Thyroid gland (tissue), 4 donors: ENCODE results near the gene OTULIN. TPM values are rescaled to one million over a fixed set of nuclear protein-coding genes. Genes with fewer than 3 reads are reported as not detected.

Source experiments
- DNase-seq, 2 donors: peaks; one replicate each; pipeline ENCODE4 v3.0.0-alpha.2; 2019
- H3K27ac ChIP-seq, 3 donors: fragments of 200-600 bp; sonication (generic); 1 replicate in 2 of 3; 2 replicates in 1 of 3; pipeline ENCODE4 v1.5.1; 2016 to 2019; ENCODE audit warnings: mild to moderate bottlenecking in 1 of 3, moderate library complexity in 1 of 3
- H3K27me3 ChIP-seq: fragments of 200-600 bp; sonication (generic); one replicate; pipeline ENCODE4 v1.5.1; 2019
- H3K36me3 ChIP-seq, 2 donors: fragments of 200-600 bp; sonication (generic); one replicate each; pipeline ENCODE4 v1.5.1; 2016 to 2019
- H3K4me1 ChIP-seq, 2 donors: fragments of 200-600 bp; sonication (generic); one replicate each; pipeline ENCODE4 v1.5.1; 2017 to 2019
- H3K4me3 ChIP-seq, 3 donors: fragments of 200-600 bp; sonication (generic); replicated peaks in 1 of 3; 1 replicate in 2 of 3; 2 replicates in 1 of 3; pipeline ENCODE4 v1.5.1; 2016; ENCODE audit warnings: mild to moderate bottlenecking in 1 of 3
- H3K9me3 ChIP-seq: fragments of 200-600 bp; sonication (generic); one replicate; pipeline ENCODE4 v1.5.1; 2017
- CTCF ChIP-seq, 6 experiments: fragments of 200-600 bp in 3 of 6; fragments of 450-650 bp in 3 of 6; sonication (generic) in 3 of 6; IDR thresholded peaks; one replicate each; pipeline ENCODE4 v1.5.1; 2016 to 2019; ENCODE audit warnings: antibody characterized with exemption in 6 of 6, mild to moderate bottlenecking in 2 of 6, inconsistent platforms in 1 of 6, moderate library complexity in 1 of 6
- POLR2A ChIP-seq, 2 donors: fragments of 450-650 bp; IDR thresholded peaks; one replicate each; pipeline ENCODE4 v1.6.1; 2017; ENCODE audit warnings: antibody characterized with exemption in 2 of 2, mild to moderate bottlenecking in 2 of 2, moderate library complexity in 1 of 2
- WGBS, 2 donors: methylation state at CpG; one replicate each; pipeline ENCODE4 v1.1.5; 2017; 5-methylcytosine and 5-hydroxymethylcytosine counted together
- intact Hi-C: fragments of 100-400 bp; cut with DNase I; formaldehyde crosslinking; loops from one replicate; pipeline ENCODE4 v1.15.1; 2023
- total RNA-seq, 4 donors: library from RNA; depleted of rRNA; stranded (reverse); fragments of >200 nt; gene quantifications; one replicate each; pipeline ENCODE4 v1.2.3, GENCODE V29; 2016

OTULIN gene
- total RNA-seq, 4 donors from 2014 or later, result 18.0 to 42.7 (median 30.7) TPM

- no peak for DNase-seq
- no peaks in the 10 kb centered on the region for H3K27me3 ChIP-seq
- no peaks in the 10 kb centered on the region for H3K9me3 ChIP-seq
- WGBS, 2 donors, result 93 to 96% methylated on average over 28 of the region's 28 CpGs
- peaks cover 25 to 34% of the 10 kb centered on the region in 2 donors for H3K36me3 ChIP-seq
- no peak for TF ChIP-seq POLR2A (IDR thresholded peaks at IDR 0.05)
- TF ChIP-seq CTCF (IDR thresholded peaks at IDR 0.05), result no peak
- no peak overlapping the region for H3K4me3 ChIP-seq
- intact Hi-C loops, result no loop called here
- H3K27ac ChIP-seq, result no peak overlapping the region
- peaks cover 21 to 23% of the 10 kb centered on the region in 2 donors for H3K4me1 ChIP-seq
These were observed 45.9 kb downstream of the OTULIN start for GRCh38 chr5:14710313-14710994.

GRCh38 chr5:14712131-14712530 lies 47.6 kb downstream of the OTULIN start:
- 93 to 94% methylated on average over 11 of the region's 11 CpGs for WGBS, 2 donors
- H3K27me3 ChIP-seq, result no peaks in the 10 kb centered on the region
- H3K36me3 ChIP-seq, result peaks cover 34 to 36% of the 10 kb centered on the region in 2 donors
- no peak for TF ChIP-seq POLR2A (IDR thresholded peaks at IDR 0.05)
- H3K4me1 ChIP-seq, result peaks cover 13 to 14% of the 10 kb centered on the region in 2 donors
- H3K27ac ChIP-seq, result no peak overlapping the region
- no peak overlapping the region for H3K4me3 ChIP-seq
- no peak for DNase-seq
- no peaks in the 10 kb centered on the region for H3K9me3 ChIP-seq
- intact Hi-C loops, result no loop called here

GRCh38 chr5:14712666-14713065 lies 48.1 kb downstream of the OTULIN start:
- peaks cover 8 to 9% of the 10 kb centered on the region in 2 donors for H3K4me1 ChIP-seq
- no peak for DNase-seq
- no peaks in the 10 kb centered on the region for H3K27me3 ChIP-seq
- no peak overlapping the region for H3K4me3 ChIP-seq
- 98% methylated on average over 17 of the region's 17 CpGs for WGBS, 2 donors
- peaks cover 34 to 36% of the 10 kb centered on the region in 2 donors for H3K36me3 ChIP-seq
- H3K27ac ChIP-seq, result no peak overlapping the region
- no peaks in the 10 kb centered on the region for H3K9me3 ChIP-seq
- intact Hi-C loops, result no loop called here
- TF ChIP-seq CTCF (IDR thresholded peaks at IDR 0.05) (no peak), POLR2A (IDR thresholded peaks at IDR 0.05) (no peak)

GRCh38 chr5:14713476-14714390 lies 49.2 kb downstream of the OTULIN start:
- Histone ChIP-seq H3K4me1 (peaks cover 0 to 1% of the 10 kb centered on the region in 2 donors), H3K27me3 (no peaks in the 10 kb centered on the region), H3K9me3 (no peaks in the 10 kb centered on the region), H3K4me3 (no peak overlapping the region), H3K27ac (no peak overlapping the region), H3K36me3 (peaks cover 34 to 36% of the 10 kb centered on the region in 2 donors)
- intact Hi-C loops, result no loop called here
- WGBS, 2 donors, result 93 to 98% methylated on average over 13 to 22 of the region's 23 CpGs
- TF ChIP-seq POLR2A (IDR thresholded peaks at IDR 0.05), result no peak
- TF ChIP-seq CTCF (IDR thresholded peaks at IDR 0.05), result no peak
- DNase-seq, result no peak

- no peak overlapping the region for H3K4me3 ChIP-seq
- no peak for TF ChIP-seq CTCF (IDR thresholded peaks at IDR 0.05)
- no peak for TF ChIP-seq POLR2A (IDR thresholded peaks at IDR 0.05)
- DNase-seq, result no peak
- no peak overlapping the region for H3K27ac ChIP-seq
- no peaks in the 10 kb centered on the region for H3K4me1 ChIP-seq
- H3K27me3 ChIP-seq, result no peaks in the 10 kb centered on the region
- 94 to 100% methylated on average over 6 of the region's 6 CpGs for WGBS, 2 donors
- peaks cover 34 to 36% of the 10 kb centered on the region in 2 donors for H3K36me3 ChIP-seq
- no peaks in the 10 kb centered on the region for H3K9me3 ChIP-seq
- intact Hi-C loops, result no loop called here
These were observed 50.2 kb downstream of the OTULIN start for GRCh38 chr5:14714706-14715105.
